22Rv1 (cell line): ENCODE measurements around the gene NOL4L.

Source experiments
- H3K27ac ChIP-seq: fragments of 450-650 bp; 2 replicates; pipeline ENCODE4 v1.5.1; 2017
- ZFX ChIP-seq: fragments of 450-650 bp; IDR thresholded peaks from 2 replicates; pipeline ENCODE4 v1.6.1; 2017; ENCODE audit warnings: antibody characterized with exemption, borderline replicate concordance
- TF ChIP-seq, protein P1 (sequence below): fragments of 450-650 bp; IDR thresholded peaks from 2 replicates; pipeline ENCODE4 v1.5.1; 2017; ENCODE audit warnings: mild to moderate bottlenecking

NOL4L gene

DNA sequence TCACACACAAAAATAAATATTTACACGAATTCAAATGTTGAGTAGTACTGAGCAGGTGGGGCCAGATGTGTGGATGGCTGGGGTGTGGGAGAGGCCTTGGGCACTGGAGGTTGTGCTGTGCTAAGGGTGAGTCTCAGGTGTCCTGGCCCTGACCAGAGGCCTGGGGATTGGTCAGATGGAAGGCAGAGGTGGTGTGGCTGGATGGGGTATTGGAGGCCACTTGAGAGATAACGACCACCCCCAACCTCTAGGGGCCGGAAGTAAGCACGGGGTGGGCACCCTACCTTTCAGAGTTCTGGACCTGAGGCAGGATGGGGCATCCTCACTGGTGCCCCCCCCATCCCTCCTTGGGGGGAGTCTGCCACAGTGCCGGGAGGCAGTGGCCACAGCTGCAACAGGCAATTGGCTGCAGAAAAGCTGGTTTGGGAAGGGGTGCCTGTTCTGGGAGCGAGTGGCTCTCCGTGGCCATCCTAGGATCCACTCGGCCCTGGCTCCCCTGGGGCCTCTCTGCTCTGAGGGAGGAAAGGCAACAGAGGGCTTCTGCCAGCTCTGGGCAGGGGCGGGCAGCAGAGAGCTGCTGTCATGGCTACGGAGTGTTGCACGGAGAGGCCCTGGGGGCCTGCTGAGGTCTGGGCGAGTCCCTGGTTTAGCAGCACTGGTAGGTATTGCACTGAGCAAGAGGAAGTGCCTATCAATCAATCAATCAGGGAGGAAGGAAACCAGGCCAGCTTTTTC lies 139.4 kb downstream of the NOL4L start:
- H3K27ac ChIP-seq = no peak overlapping the region
- TF ChIP-seq, protein P1, sequence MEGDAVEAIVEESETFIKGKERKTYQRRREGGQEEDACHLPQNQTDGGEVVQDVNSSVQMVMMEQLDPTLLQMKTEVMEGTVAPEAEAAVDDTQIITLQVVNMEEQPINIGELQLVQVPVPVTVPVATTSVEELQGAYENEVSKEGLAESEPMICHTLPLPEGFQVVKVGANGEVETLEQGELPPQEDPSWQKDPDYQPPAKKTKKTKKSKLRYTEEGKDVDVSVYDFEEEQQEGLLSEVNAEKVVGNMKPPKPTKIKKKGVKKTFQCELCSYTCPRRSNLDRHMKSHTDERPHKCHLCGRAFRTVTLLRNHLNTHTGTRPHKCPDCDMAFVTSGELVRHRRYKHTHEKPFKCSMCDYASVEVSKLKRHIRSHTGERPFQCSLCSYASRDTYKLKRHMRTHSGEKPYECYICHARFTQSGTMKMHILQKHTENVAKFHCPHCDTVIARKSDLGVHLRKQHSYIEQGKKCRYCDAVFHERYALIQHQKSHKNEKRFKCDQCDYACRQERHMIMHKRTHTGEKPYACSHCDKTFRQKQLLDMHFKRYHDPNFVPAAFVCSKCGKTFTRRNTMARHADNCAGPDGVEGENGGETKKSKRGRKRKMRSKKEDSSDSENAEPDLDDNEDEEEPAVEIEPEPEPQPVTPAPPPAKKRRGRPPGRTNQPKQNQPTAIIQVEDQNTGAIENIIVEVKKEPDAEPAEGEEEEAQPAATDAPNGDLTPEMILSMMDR = no peak
- no peak for TF ChIP-seq ZFX

DNA sequence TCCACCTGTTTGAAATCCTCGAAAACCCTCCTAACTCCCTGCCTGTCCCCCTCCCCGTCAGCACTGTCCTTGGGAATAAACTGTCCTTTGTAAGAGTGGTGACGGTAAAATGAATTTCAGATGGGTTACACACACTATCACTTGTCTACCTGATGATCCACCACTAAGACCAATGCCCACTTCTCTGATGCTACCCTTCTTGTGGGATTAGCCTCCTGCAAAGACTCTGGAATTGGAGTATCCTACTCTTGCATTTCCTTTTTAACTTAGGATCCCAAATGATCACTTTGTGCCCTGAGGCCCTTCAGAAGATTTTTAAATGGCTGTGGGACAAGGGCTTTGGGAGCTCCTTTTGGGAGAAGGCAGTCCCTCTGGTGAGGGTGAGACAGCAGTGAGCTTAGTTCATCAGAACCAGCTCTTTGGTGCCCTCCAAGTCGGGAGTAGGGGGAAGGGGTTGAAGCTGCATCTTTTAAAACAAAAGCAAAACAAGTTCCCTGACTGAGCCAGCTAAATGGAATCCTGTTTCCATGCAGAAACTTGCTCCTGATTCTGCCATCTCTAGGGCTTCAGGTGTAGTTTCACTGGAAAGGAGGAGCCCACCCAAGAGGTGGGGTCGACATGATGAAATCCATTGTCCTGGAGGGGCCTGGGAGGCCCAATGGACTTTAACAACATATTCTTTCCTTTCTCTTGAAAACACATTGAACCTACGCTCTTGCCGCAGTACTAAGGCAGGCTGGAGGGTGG lies 140.5 kb downstream of the NOL4L start:
- TF ChIP-seq, protein P1 = no peak
- no peak for TF ChIP-seq ZFX
- no peak overlapping the region for H3K27ac ChIP-seq

DNA sequence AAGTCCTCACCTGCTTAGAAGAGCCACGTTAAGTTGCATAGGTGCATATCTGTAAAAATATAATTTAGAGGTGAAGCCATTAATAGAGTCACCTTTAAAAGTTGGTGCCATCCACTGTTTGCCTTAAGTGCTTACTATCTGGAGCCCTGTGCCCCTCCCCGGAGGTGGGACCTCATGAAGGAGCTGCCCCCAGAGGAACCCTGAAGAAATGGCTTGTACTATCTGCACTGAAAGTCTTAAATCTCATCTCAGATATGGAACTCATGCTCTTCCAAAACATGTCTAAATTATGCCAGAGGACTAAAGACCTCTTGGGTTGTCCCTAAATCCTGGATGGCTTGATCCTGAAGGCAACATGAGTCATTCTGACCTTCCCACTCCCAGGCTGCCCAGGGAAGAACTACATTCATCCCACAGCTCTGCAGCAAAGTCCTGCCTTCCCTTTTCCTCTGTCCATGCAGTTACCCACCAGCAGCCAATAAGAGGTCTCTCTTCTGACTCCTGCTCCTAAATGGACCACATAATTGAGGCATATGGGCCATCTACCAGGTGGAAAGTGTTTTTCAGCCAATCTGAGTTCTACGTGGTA lies 141.7 kb downstream of the NOL4L start:
- no peak overlapping the region for H3K27ac ChIP-seq
- no peak for TF ChIP-seq ZFX
- TF ChIP-seq, protein P1 = no peak

DNA sequence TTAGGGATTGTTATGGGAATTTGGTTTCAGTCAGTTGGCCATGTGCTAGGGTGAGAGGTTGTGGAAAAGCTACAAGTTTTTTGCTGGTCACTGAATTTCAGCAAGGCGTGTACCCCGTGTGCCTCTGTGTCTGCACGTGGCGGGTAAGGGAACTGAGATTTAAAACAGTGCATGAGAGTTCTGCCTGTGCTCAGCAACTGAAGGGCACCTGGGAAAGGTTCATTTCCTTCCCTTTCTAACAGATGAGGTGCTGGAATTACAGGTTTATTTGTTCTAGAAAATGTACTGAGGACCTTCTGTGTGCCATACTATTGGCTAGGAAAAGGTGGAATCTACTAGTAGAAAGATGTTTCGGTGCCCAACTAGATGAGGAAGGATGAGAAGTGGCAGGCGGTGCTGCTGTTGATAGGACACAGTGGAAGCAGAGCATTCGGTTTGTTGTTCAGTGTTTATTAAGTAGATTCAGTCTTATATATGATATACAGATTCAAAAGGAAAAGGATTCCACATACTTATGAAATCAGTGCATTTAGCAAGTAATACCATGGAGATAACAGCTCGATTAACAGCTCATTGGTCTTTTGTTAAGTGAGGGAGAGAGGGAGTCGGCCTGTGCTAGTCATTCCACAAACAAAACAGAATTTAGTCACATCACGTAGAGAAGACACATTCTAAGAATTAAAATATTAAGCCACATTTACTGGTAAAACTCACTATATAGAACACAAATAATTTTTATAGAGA lies 142.3 kb downstream of the NOL4L start:
- TF ChIP-seq, protein P1 = no peak
- TF ChIP-seq ZFX = no peak
- H3K27ac ChIP-seq = no peak overlapping the region

DNA sequence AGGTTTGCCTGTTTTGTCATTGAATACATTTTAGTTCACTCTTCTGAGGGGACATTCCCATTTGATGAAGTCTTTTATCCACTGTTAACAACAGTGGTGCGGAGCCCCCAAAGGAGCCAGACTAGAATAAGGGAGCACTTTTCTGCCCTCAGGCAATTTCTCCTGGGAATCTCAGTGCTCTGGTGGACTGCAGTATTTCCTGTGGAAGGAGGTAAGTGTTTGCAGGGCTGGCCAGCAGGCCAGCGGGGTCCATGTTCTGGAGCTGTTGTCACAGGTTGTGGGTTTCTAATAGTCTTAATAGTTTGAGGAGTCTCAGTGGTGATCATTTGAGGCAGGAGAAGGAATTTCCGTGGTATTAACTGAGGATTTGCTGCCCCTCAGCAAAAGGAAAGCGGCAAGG lies 143.5 kb downstream of the NOL4L start:
- no peak overlapping the region for H3K27ac ChIP-seq

DNA sequence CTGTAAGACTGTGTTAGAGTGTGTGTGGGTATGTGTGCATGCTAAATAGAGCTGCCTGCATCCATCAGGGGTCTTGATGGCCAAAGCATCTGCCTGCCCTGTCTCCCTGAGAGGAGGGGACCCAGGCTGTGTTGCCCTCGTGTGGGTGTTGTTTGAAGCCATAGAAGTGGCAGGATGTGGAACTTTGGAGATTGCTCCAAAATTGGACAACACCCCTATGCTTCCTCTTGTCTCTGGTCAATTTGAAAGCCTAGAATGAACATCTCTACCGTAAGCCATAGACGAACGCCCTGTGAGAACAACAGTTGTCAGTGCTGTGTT lies 144.4 kb downstream of the NOL4L start:
- TF ChIP-seq, protein P1 = no peak
- TF ChIP-seq ZFX = no peak
- H3K27ac ChIP-seq = no peak overlapping the region

More for the DNA sequence above, 143.5 kb downstream of the NOL4L start:
- TF ChIP-seq ZFX = no peak
- TF ChIP-seq, protein P1 = no peak
